ENCODE measurements around the gene DGCR6L. TPM values are rescaled to one million over a fixed set of nuclear protein-coding genes. Genes with fewer than 3 reads are reported as not detected.
"Not testable (repeated sequence)": the region's sequence is repeated elsewhere in the genome, so short reads cannot be mapped to it uniquely, and the experiment has no call there.

The DGCR6L gene
- total RNA-seq, 1 donor from 2014 or later: 34.8 TPM

DNA sequence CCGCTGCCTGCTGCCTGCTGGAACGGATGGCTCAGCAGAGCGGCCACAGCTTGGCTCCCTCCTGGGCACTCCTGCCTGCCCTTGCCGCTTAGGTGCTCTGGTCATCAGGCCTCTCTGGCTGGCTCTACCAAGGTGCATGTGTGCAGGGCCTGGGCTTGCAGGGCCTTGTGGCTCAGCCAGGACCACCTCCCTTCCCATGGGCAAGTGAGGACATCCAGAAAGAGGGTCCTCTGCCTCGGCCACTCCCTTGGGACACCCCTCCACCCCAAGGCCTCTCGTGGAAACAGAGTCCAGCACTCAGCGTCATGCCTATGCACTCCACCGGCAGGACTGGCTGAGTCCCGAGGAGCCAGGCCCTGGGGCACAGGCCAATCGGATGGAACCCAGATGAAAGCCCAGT is 45.5 kb downstream of the DGCR6L start:
- not testable (repeated sequence) for ATAC-seq

DNA sequence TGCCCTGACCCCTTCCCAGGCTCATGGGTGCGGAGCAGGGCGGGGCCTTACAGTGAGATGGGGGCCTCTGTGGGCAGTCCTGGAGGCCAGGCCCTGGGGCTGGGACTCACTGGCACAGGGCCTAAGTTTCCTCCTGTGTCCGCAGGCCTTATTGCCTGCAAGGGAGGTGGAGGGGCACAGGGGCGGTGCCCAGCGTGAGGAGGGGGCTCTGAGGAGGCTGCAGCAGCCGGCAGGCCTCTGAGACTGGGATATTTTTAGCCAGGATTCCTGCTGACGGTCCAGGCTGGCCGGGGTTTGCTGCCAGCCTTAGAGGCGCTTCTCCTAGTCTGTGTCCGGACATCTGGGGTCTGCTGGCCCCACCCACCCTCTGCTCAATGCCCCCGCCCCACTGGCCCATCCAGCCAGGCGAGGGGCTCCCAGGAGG is 46.1 kb downstream of the DGCR6L start:
- peak; percentile 21 for ATAC-seq

DNA sequence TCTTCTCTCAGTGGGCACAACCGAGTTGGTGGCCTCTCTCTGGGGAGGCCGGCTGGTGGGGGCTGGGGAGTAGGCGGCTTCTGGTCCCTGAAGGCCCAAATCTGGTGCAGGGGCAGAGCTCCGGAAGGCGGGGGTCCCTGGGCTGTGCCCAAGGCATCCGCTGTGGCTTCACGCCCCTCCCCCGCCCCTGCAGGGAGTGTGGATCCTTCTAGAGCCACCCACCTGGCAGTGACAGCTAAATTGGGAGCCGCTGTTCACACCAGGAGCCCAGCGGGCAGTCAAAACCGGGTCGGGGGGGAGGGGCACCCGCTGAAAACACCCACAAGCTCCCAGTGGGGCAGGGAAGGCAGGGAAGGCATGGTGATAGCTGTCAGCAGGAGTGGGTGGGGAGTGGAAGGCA is 47.2 kb downstream of the DGCR6L start:
- no peak for ATAC-seq

DNA sequence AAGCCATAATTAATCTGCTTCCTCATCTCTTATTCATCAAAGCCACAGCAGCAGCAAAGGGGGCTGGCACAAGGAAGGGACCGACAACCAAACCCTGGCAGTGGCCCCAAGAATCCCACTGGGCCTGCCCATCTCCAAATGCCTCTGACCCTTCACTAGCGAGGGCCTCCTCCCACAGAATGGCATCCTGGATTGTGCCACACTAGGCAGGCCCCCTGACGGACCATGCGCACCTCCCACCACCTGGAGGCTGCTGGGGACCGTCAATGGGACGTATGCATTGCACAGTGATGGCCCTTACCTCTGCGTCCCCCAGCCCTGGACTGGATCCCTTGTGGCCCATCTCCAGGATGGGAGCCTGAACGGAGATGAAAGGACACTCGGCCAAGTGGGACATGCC is 47.7 kb downstream of the DGCR6L start:
- no peak for ATAC-seq

DNA sequence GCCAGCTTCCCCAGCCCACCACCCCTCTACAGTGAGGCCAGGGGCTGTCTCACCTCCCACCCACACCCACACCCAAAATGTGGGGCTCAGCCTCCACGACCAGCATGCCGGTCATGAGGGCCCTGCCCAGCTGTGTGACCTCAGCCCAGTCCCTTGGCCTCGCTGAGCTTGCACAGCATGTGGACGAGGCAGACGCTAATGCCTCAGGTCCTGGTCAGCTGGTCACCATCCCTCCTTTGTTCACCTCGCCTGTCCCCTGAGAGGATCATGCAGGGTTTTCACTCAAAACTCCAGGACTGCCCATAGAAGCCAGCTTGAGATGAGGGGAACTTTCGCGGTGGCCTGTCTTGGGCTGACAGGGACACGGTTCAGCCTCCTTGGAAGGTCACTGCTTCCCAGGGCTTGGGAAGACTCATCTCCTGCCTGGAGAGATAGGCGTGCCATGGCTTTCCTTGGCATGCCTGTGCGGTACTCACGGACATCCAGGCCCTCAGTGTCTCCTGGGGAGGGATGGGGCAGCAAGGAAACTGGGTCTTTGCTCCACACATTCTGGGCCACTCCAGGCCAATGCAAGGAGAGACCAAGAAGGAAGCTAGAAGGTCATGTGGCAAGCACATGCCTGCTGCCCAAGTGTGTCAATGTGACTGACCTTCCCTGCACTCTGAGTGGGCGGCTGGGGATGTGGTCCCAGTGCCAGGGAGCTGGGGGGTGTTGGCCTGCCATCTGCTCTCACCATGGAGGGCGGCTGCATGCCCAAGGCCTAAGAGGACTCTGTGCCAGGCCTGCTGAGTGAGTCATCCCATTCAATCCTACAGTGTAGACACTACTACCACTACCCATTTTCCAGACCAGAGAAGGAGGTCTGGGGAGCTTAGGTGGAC is 48.5 kb downstream of the DGCR6L start:
- ATAC-seq: no peak

DNA sequence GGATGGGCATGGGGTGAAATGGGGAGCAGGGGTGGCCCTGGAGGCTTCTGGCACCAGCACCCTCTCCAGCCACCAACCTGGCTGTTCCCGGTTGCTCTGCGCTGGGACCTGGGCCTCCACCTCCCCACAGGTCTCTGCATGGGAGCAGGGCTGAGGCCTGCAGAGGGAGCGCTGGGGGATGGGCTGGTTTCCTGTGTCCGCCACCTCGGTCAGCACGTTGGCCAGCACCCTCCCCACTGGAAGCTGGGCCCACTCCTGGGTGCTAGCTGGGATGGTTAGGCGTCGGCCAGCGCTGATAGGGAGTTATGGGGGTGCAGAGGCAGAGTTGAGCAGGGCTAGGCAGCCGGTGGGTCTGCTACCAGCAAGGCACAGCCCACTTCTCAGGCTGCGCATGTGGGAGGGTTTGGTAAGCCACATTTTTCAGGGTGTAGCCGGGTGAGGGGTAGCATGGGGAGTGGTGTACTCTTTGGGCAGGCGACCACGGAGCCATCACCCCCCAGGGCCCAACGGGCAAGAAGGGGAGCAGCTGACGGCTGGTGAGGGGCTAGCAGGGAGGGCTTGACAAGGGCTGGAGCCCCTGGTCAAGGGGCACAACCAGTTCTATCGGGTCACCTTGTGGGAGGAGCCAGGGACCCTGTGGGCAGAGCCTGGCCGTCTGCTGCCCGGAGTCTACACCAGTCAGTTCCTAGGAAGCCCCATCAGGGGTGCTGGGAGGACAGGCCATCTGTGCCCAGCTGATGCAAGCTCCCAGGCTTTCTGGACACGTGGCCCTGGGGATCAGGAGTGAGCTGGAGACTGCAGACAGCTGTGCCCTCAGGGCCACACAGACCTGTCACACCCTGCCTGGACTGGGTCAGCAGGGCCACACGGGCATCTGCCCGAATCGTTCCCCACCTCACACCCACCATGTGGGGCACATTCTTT is 49.4 kb downstream of the DGCR6L start:
- ATAC-seq: not testable (repeated sequence)

DNA sequence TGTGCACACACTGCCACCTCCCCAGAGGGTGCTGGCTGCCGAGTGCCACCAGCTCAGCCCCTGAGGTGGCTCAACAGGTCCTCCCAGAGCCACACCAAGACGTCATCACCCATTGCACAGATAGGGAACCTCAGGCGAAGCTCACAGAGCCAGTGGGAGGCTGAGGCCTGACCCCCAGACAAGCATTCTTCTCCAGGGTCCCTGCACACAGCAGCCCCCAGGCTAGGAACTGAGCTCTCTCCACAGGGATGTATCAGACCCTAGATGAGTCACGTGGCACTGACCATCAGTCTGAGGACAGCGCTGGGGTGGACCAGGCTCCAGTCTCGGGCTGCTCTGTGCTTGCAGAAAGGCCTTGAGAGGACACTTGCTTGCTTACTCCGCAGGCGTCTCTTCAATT is 50.2 kb downstream of the DGCR6L start:
- ATAC-seq: peak; percentile 5

DNA sequence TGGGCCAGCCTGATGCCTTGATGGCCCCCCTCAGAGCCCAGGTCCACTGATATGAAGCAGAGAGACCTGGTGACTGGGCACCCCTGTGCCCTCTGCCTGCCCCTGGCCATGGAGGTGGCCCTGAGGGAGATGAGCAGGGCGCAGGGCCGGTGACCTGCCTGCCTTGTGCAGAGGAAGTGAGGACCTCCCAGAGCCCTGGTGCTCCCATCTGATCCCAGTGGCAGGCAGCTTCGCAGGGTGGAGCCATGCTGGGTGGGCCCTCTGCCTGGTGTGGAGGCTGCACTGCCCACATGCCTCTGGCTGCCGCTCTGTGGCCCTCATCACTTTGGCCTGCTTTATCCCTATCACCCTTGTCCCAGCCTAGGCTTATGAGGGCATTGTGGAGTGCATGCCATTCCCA is 50.7 kb downstream of the DGCR6L start:
- ATAC-seq: not testable (repeated sequence)

DNA sequence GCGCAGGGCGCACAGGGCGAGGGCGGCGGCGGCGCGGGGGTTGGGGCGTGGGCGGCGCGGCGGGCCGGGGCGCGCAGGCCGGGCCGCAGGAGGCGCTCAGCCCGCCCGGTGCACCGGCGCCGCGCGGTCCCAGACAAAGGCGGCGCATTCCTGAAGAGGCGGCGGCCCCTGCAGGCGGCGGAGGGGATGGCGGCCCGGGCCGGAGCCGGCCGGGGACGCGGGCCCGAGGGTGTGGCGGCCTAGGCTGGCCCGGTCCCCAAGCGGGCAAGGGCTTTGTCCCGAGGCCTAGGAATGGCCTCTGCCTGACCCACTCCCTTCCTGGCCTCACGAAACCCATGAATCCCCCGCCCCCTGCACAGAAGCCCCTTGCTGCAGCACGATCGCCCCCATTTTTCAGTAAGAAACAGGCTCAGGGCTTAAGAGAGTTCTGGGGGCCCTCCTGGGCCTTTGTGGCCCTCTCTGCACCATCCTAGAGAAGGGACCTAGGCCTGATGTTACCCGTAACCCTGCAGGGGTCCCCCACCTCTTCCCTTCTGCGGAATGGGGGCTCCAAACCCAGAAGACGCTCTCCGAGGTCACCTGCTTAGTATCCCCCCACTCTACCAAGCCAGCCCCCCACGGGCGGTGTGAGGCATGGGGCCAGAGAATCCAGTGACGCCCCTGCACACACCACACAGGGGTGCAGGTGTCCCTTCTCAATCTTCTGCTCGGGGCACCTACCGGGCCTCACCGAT is 51.4 kb downstream of the DGCR6L start, which contains the start of gene RTN4R:
Gene RTN4R (minus strand): TSS at position 40 of the 734 bp plus-strand sequence. CDS start 226 bp downstream, outside the sequence.
- peak; percentile 69 for ATAC-seq

DNA sequence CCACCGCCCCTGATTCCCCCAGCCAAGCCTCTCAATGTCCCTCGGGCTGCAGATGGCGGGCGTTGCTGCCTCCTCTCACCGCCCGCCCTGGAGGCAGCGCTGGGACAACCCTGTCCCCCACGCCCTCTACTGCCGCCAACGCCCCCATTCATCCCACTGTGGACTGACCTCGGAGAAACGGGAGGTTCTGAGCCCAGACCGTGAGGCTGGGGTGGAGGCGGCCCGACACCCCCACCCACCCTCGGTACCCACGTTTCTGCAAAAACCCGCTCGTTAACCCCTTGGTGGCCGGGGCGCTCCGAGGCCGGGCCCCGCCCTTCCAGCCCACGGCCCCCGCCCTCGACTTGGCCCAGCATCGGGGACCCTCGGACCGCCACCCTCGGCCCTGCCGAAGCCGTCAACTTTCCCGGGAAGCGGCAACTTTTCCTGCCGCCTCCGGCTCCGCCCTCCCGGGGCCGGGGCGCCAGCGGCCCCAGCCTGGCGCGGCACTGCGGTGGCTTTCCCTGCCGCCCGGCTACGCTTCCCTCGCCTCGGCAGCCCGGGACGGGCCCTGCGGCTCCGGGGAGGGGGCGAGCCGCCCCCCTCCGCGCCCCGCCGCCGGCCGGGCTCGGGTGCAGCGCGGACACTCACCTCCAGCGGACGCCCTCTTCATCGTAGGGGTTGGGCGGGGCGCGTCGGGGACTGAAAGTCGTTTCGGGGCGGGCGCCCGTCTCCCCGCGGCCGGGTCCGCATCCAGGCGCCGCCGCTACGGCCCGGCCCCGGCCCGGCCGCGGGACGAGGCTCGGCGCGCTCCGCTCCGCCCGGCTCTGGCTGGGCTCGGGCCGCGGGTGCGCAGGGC is 52.2 kb downstream of the DGCR6L start:
- peak; percentile 3 for ATAC-seq

DNA sequence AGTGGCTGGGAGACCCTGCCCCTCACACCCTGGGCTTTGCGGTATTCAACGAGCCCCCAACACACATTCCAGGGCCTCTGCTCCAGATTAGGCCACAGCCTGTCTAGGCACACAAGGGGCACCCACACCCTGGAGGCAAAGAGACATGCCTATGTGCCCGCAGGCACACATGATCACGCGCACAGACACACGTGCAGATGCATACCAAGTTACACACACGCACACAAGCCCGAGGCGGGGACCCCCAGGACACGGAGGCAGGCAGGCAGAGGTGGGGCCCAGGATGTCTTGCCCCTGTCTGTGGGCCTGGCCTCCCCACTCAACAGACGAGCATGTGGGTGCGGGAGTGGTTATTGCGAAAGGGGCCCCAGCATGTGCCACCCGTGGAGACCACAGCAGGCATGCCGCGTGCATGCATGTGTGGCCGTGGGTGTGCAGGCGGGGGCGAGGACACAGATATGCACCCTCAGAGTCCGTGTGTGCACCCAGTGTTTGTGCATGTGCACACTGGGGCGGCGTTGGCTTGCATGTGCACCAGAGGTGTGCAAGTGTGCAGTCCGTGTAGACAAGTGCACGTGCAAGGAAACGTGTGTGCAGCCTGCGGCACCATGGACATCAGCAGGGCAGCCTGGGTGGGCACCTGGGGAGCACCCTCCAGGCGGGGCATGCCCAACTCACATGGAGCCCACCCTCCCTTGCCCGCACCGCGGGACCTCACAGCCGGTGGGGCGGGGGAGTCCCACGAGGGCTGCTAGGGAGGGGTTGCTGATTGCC is 53.0 kb downstream of the DGCR6L start:
- ATAC-seq: peak; percentile 5

DNA sequence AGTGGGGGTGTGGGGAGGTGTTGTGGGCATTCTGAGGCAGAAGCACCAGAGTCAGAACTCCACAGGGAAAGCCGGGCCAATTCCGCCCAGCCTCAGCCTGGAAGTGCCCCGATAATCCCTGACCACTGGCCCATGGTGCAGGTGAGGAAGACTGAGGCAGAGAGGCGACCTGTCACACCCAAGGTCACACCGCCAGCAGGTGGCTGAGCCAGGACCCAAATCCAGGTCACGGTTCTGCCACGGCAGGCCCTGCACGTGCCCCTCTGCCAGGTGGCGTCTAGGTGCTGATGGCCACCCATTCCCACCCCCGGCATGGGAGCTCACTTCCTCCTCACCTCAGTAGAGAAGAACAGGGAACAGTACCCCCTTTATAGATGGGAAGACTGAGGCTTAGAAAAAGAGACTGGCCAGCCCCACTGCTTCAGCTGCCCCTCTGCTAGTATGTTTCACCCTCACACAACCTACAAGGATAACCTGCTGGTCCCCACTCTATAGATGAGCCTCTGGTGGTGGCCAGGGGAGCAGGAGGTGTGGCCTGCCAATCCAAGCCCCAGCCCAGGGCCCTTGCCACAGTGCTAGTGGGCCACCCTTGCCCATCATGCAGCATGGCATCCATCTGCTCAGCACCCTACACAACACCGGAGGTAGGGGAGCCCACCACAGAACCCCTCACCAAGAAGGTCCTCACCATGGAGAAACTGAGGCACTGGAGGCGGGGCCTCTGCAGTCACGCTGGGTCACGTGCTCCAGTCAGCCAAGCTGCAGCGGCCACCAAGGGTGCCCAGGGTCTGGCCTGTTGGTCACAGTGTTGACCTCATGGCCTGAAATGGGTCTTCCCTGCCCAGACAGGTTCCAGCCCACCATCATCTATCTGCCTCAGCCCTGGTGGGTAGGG is 53.8 kb downstream of the DGCR6L start:
- ATAC-seq: not testable (repeated sequence)

DNA sequence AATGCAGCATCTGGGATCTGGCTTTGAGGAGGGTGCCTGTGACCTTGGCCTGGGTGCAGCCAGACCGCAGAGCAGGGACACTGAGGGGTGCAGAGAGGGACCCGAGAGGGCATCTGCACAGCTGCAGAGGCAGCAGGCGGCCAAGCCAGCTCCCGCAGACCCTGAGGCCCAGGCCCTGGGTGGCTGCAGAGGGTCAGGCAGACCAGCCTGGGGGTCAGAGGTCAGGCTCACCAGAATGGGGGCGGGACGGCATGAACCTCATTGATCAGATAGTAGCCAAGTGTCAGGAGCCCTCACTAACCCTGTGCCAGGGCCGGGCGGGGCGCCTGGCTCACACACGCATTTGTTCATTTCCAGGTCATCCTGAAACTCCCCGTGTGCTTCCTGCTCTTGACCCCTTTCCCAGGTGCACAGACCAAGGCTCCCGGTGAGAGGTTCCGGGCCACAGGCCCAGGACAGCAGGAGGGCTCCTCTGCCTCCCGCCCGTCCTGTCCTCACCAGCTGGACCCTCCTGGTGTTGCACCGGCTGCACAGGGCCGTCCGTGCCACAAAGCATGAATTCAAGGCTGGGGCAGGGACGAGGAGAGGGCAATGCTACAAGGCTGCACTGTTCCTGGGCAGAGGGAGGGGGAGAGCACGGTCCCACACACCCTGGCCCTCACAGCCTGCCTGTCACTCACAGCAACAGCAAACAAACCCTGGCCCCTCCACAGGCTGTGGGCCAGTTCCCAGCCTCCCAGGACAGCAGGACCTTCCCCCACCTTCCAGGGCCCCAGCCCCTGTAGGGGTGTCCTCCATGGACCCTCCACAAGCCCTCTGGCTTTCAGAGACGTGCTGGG is 55.0 kb downstream of the DGCR6L start:
- ATAC-seq: no peak

Other genes with a start within 250 kb of the DGCR6L start
- gene DGCR8, start 239.8 kb downstream of the DGCR6L start, total RNA-seq: 16.2 TPM
- gene RANBP1, start 204.0 kb downstream of the DGCR6L start, total RNA-seq: 141 TPM
- gene TRMT2A, start 202.8 kb downstream of the DGCR6L start, total RNA-seq: 31.8 TPM
- 24.5 TPM for gene ZDHHC8, start 188.3 kb downstream of the DGCR6L start, total RNA-seq
- 0.44 TPM for gene CCDC188, start 169.0 kb downstream of the DGCR6L start, total RNA-seq
- 3.9 TPM for gene RTN4R, start 51.7 kb downstream of the DGCR6L start, total RNA-seq
- 4.6 TPM for gene ZNF74, start 74.1 kb upstream of the DGCR6L start, total RNA-seq
- 0.48 TPM for gene SCARF2, start 117.8 kb upstream of the DGCR6L start, total RNA-seq
- 5.0 TPM for gene KLHL22, start 175.7 kb upstream of the DGCR6L start, total RNA-seq
- gene MED15, start 187.6 kb upstream of the DGCR6L start, total RNA-seq: 51.7 TPM